GM21423 (cell line): ENCODE results near the gene ITGAE.
"Not testable (repeated sequence)": the region's sequence is repeated elsewhere in the genome, so short reads cannot be mapped to it uniquely, and the experiment has no call there.

ENCODE experiments used
- ATAC-seq: cut with Tn5 transposase; IDR thresholded peaks from one replicate; pipeline ENCODE4 v1.9.1; 2021; ENCODE audit warnings: mild to moderate bottlenecking, moderate library complexity; ENCODE audit not compliant: unreplicated experiment

ITGAE gene

DNA sequence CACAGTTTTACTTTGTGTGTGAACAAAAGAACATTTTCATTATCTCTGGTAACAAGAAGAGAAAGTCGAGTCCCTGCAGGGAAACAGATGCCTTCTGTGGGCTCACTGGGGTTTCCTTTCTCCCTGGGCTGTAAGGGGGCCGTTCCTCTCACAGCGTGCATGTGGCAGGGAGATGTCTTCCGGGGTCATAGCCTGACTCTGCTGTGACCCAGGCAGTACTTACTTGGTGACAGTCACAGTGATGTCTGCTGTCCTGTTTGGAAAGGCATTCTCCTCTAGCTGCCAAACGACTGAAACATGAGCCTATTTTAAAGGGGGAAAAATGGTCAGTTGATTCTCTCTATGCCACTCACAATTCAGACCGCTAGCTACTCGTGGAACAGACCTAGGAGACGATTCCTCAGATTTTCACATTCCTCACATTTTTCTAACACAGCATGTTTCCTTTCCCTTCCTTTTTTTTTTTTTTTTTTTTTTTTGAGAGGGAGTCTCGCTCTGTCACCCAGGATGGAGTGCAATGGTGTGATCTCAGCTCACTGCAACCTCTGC lies 70.0 kb downstream of the ITGAE start:
- ATAC-seq, result no peak

DNA sequence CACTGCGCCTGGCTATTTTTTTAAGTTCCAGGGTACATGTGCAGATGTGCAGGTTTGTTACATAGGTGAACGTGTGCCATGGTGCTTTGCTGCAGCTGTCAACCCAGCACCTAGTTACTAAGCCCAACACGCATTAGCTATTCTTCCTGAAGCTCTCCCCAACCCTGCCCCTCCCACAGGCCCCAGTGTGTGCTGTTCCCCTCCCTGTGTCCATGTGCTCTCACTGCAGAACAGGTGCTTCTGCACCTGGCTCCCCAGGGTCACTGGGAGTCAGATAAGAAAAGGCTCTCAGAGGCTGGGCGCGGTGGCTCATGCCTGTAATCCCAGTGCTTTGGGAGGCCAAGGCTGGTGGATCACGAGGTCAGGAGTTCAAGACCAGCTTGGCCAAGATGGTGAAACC lies 71.1 kb downstream of the ITGAE start:
- ATAC-seq, result no peak

DNA sequence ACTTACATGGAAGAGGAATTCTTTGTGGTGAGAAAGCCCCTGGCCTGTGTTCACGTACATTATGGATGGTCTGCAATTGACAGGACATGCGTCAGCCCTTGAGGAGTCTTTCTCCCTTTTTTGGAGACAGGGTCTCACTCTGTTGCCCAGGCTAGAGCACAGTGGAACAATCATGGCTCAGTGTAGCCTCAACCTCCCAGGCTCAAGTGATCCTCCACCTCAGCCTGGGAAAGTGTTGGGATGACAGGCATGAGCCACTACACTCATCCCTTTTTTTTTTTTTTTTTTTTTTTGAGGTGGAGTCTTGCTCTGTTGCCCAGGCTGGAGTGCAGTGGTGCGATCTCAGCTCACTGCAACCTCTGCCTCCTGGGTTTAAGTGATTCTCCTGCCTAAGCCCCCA lies 72.9 kb downstream of the ITGAE start:
- not testable (repeated sequence) for ATAC-seq

DNA sequence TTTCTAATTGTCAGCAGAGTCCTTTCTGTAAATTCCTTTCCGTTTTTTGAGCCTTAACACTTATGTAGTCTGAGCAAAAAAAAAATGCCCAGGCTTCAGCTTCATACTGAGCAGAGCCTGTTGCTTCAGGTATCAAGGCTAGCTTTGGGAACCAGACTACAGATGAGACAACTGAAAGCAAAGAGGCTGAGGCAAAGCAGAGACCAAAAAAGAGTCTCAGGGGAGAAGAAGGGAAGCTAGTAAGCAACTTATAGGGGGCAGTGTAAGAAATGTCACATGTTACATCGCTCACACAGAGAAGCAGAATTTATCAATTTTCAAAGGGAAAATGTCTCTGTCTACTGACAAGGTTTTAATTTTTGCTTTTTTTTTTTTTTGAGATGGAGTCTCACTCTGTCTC lies 73.9 kb downstream of the ITGAE start:
- ATAC-seq, result no peak

DNA sequence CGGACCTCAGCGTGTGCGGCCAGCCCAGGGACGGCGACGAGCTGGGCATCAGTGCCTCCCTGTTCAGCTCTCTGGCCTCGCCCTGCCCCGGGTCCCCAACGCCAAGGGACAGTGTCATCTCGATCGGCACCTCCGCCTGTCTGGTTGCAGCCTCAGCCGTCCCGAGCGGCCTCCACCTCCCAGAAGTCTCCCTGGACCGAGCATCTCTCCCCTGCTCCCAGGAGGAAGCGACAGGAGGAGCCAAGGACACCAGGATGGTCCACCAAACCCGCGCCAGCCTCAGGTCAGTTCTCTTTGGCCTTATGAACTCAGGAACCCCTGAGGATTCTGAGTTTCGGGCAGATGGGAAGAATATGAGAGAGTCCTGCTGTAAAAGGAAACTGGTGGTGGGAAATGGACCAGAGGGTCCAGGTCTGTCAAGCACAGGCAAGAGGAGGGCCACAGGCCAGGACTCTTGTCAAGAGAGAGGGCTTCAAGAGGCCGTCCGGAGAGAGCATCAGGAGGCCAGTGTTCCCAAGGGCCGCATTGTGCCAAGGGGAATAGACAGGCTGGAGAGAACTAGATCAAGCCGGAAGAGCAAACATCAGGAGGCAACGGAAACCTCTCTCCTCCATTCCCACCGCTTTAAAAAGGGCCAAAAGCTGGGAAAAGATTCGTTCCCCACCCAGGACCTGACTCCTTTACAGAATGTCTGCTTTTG lies 76.5 kb downstream of the ITGAE start:
- ATAC-seq, result no peak

DNA sequence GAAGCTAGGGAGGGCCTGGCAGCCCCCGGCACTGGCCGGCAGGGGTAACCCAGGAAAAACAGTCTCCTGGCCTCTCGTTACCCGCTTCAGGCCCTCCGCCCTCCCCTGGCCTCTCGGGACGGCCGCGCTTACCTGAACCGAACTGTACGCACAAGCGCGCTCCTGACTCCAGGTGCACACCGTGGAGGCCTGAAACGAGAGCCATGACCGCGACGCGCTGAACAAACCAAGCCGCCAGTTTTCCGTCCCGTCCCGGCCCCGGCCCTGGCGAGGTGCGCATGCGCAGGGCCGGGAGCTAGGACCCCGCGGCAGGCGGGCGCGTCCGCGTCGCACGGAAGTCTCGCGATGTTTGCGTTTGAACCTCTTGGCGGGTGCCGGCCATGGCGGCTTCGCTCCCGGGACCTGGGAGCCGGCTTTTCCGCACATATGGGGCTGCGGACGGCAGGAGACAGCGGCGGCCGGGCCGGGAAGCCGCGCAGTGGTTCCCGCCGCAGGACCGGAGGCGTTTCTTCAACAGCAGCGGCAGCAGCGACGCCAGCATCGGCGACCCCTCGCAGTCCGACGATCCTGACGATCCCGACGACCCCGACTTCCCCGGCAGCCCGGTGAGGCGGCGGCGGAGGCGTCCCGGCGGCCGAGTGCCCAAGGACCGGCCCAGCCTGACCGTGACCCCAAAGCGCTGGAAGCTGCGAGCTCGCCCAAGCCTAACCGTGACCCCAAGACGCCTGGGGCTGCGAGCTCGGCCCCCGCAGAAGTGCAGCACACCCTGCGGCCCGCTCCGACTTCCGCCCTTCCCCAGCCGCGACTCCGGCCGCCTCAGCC lies 77.2 kb downstream of the ITGAE start, which contains the start of gene HASPIN:
TSS of gene HASPIN (plus strand) at position 348 of the 822 bp plus-strand sequence. CDS start at position 381, 33 bp downstream.
- ATAC-seq, result peak; percentile 81

DNA sequence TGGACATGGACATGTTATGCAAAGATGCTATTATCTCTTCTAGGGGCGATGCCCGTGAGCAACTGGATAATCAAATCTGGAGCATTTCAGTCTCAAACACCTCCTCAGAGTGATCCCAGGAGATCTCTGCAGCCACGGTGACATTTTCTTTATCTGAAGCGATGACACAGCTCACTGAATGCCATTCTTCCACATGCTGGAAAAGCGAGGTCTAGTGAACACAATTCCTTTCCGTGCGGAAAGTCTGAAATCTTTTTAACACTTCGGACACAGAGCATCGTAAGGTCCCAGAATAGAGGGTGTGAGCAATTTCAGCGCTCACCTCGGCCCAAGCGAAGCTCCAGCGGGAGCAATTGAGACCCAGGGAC lies 77.8 kb downstream of the ITGAE start:
- ATAC-seq, result no peak

DNA sequence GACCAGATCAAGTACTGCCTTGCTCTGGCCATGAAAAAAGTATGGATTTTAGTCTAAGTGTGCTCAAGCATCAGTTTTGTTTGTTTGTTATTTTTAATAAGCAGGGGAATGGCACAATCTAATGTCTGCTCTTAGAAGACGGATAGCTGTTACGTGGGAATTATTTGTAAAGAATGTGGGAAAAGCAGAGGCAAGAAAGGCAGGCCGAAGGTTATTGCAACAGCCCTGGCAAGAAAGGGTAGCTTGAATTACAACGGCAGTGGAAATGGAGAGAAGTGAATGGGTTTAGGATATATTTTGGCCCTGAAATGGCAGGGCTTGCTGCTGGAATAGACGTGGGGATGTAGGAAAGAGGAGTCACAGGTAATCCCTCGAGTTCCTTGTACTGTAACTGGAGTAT lies 78.3 kb downstream of the ITGAE start:
- ATAC-seq, result no peak

DNA sequence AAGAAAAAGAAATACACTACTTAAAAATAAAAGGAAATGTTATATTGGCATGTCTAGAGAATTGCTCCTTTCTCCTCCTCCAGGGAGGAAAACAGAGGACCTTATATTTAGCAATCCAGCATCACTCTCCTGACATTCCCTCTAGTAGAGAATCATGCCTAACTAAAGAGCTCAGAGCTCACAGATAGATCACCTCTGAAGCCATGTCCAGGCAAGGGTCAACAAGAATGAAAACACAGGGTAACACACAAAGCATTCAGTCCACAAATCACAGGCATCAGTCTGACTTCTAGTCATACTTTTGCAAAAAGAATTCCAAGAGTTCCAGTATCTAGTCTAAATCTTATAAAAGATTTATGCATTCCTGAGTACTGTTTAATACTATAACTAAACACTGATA lies 81.7 kb downstream of the ITGAE start:
- no peak for ATAC-seq

DNA sequence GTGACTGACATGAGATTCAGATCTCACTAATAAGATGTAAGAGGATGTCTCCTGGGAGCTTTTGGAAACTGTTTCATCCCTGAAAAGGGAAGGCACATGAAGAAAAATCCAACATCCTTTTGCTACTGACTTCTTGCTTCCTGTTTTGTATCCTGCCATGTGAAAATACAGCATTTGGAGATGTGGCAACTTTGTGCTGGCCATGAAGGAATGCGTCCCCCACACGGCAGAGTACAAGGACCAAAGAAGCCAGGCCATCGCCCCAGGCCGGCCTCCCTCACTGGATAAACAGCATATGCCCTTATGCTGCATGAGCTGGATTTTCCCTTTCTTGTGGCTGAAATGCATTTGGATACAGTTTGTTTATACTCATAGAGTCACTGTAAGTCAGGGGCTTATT lies 82.8 kb downstream of the ITGAE start:
- no peak for ATAC-seq

DNA sequence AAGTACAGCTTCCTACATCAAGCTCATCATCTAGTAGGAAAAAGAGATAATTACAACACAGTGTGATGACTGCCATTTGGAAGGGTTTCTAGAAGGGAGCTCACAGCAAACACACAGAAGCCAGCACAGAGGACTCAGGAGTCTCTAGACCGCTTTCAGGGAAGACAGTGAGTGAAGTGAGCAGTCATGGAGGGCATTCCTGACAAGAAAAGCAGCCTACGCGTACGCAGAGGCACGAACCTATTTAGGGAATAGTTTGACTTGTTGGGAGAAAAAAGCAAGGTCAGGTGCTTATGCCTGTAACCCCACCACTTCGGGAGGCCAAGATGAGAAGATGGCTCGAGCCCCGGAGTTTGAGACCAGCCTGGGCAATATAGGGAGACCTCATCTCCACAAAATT lies 85.7 kb downstream of the ITGAE start:
- no peak for ATAC-seq

DNA sequence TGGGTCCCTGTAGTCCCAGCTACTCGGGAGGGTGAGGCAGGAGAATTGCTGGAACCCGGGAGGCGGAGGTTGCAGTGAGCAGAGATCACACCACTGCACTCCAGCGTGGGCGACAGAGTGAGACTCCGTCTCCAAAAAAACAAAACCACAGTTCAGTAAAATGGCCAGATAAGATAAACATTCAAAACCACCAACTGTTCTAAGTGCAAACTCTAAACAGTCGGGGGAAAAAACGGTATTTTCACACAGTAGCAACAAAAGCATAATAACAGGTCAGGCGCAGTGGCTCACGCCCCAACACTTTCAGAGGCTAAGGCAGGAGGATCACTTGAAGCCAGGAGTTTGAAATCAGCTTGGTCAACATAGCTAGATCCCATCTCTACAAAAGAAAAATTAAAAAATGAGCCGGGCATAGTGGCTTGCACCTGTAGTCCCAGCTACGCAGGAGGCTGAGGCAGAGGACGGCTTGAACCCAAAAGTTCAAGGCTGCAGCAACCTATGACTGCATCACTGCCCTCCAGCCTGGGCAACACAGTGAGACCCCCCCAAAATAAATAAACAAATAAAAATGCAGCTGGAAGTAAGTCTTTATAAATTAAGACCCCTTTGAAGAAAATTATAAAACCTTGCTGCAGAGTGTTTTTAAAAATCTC lies 88.1 kb downstream of the ITGAE start:
- ATAC-seq, result no peak

DNA sequence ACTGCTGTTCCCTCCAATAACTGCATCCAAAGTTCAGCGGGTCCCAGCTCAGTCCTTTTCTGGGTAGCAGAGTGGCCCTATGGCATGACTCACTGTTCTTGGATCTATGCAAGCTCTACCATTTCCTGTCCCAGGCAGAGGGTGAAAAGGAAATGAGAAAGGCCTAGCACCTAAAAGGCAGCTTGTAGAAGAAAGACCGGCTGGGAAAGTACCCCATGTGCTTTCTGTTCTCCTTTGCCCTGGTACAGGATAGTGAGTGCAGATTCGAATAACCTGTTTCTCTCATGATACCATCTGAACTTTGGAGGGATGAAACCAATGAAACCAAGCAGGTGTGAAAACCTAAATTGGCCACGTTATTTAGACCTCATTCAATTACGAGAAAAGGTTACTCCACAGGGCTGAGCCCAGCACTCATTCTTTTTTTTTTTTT lies 90.0 kb downstream of the ITGAE start:
- ATAC-seq, result peak; percentile 90

DNA sequence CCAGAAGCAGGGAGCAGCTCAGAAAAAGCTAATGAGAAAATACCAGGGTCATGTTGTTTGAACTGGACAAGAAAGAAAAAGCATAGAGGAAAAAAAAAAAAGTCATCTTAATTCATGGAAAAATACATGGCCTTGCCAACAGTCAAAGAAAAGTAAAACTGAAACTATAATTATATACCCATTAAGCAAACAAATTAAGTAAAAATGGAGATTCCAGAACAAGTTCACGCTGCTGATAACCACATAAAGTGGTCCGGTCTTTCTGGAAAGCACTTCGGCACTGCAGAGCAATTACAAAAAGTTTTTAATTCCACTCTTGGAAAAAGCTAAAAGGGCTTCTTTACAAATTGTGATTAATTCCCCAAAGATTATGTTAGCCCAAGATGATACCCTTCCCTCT lies 92.6 kb downstream of the ITGAE start:
- ATAC-seq, result no peak

DNA sequence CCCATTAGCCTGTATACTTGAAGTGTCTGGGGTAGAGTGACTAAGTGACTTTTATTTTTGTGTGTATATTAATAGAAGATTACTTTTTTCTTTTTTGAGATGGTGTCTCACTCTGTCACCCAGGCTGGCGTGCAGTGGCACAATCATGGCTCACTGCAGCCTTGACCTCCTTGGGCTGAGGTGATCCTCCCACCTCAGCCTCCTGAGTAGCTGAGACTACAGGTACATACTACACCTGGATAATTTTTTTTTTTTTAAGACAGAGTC lies 95.3 kb downstream of the ITGAE start:
- ATAC-seq, result not testable (repeated sequence)

DNA sequence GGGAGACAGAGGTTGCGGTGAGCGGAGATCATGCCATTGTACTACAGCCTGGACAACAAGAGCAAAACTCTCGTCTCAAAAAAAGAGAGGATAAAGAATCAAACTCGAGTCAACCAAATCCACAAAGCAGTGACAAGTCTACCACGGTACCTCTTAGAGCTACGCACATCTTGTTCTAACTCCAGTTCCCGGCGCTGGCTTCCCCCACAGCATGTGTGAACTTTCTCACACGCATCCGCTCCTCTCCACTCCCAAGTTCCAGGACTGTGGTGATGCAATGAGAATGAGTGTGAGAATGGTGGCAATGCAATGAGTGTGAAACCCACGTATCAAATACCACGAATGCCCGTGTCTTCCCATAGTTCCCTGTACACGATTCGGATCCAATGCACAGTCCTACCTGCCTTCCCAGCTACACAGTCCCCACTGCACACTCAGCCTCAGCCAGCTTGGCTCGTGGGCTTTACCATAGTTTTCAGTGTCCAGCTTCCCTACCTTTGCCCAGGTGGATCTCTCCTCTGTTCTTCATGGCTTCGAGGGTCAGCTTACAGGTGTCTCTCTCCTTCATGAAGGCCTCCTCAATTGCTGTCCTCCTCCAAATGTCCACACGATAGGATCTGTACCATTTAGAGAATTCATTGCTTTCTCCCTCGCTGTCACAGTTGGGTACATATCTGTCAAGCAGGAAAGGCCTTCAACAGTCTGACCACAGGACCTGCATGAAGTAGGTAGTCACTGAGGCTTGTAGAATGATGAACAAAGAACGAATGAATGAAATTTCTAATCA lies 95.9 kb downstream of the ITGAE start:
- ATAC-seq, result no peak

DNA sequence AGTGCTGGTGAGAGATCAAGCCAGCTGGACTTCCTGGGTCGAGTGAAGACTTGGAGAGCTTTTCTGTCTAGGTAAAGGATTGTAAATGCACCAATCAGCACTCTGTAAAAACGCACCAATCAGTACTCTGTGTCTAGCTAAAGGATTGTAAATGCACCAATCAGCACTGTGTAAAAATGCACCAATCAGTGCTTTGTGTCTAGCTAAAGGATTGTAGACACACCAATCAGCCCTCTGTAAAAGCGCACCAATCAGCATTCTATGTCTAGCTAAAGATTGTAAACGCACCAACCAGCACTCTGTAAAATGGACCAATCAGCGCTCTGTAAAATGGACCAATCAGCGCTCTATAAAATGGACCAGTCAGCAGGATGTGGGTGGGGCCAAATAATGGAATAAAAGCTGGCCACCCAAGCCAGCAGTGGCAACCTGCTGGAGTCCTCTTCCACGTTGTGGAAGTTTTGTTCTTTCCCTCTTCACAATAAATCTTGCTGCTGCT lies 98.9 kb downstream of the ITGAE start:
- not testable (repeated sequence) for ATAC-seq

DNA sequence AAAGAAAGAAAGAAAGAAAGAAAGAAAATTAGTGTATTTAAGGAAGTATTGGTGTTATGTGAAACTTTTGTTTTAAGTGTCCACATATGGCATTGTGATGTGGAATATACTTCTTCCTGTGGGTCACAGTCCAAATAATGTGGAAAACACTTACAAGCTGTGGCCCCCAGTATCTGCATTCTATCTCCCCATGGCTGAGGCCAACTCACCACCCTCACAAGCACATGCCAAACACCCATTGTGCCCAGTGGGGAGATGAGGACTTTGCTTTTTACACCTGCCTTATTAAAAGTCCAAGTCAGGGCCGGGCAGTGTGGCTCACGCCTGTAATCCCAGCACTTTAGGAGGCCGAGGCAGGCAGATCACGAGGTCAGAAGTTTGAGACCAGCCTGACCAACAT lies 101.0 kb downstream of the ITGAE start:
- ATAC-seq, result no peak

DNA sequence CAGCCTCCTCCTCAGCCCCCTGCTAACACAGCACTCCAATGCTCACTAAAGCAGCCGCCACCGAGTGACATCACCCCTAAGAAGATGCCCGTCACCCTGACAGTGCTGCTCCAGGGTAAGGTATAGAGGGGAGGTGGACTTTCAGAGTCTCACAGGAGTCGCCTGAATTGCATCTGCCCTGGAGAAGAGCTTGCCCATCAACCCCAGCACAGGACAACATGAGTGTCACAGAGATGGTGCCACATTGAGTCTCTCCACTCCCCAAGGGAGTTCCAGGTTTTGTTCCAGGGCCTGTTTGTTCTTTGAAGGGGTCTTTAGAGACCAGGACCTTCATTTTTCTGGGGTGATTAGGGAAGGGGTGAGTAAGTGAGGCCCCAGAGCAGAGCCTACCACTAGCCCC lies 102.8 kb downstream of the ITGAE start:
- ATAC-seq, result no peak

DNA sequence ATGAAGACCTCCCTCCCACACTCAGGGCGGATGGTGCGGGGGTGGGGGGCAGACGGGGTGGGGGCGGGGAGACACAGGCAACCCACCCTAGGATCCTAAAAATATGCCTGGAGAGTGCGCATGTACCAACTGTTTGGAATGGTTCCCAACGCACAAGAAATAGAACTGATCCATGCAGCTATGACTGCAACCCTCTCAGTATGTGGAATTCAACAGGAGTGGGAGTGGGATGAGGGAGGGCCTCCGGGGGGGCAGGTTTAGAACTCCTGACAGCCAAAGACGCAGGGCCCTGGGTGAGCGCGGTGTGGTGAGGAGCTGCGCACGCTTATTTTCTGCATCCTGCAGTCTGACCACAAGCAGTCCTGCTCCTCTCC lies 103.9 kb downstream of the ITGAE start:
- no peak for ATAC-seq
